ENCODE results near the gene RAB3GAP1. TPM values are rescaled to one million over a fixed set of nuclear protein-coding genes. Genes with fewer than 3 reads are reported as not detected.

RAB3GAP1 gene
- total and polyA plus RNA-seq, 2 donors (not counting 1 experiment from before 2014, with no cell fraction given), result 15.6 to 62.2 TPM

DNA sequence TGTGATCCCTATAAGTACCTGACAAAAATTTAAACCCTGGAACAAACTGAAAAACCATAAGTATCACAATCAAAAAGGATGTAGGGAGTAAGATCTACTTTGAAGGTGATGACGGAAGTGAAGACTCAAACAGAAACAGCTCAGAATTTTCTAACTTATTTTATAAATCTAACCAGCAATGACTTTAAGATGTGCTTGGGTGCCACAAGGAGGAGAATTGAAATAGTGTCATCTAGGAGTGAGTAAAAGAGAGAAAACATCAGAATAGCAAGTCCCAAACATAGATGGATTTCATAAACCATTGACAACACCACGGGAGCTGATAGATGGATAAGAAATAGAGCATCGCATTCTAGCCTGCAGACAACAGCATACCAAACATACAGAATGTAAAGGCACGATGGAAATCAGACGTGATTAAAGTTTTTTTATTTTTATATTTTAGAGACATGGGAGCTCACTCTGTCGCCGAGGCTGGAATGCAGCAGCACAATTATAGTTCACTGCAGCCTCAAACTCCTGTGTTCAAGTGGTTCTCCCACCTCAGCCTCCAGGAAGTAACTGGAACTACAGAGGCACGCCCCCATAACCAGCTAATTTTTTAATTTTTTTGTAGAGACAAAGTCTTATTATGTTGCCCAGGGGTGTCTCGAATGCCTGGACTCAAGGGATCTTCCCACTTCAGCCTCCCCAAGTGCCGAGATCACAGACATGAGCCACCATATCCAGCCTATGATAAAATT is 41.7 kb upstream of the RAB3GAP1 start:
- intact Hi-C loops (cut with micrococcal nuclease), result no loop called here
- CTCF ChIA-PET, result interaction anchor here (0.6 to 1.8 kb wide), 4 partner anchors 22 to 903 kb away, joined by 3 to 7 read pairs (median 3); no protein-coding TSS in a partner anchor

DNA sequence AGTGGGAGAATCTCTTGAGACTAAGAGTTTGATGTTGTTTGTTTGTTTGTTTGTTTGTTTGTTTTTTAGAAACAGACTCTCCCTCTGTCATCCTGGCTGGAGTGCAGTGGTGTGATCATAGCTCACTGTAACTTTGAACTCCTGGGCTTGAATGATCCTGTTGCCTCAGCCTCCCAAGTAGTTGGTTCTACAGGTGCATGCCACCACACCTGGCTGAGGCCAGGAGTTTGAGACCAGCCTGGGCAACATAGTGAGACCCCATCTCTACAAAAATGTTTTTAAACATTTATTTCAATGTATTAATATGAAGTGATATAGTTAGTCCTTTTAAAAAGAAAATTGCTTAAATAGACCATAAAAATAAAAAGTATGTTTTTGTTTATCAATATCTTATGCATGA is 40.5 kb upstream of the RAB3GAP1 start:
- H3K27me3 ChIP-seq (replicated peaks in 1 of 4; ENCODE audit: control extremely low read depth in 1 of 4, control insufficient read depth in 3 of 4, insufficient read depth in 4 of 4, low read length in 3 of 4), result no peaks in the 10 kb centered on the region
- peaks cover 0 to 5% (median 3%) of the 10 kb centered on the region in 3 donors for H3K9me3 ChIP-seq (ENCODE audit: control extremely low read depth in 1 of 3, control insufficient read depth in 2 of 3, insufficient read depth in 1 of 3, low read length in 2 of 3)
- H3K27ac ChIP-seq (ENCODE audit: low read length in 2 of 2), result no peak overlapping the region
- no peaks in the 10 kb centered on the region for H3K4me1 ChIP-seq (ENCODE audit: control insufficient read depth in 2 of 2, insufficient read depth in 2 of 2, low read length in 2 of 2)
- no peak for TF ChIP-seq EZH2 (IDR thresholded peaks at IDR 0.05; ENCODE audit: borderline replicate concordance, insufficient read depth, low read depth, low read length, poor library complexity, severe bottlenecking)
- TF ChIP-seq, protein P1, sequence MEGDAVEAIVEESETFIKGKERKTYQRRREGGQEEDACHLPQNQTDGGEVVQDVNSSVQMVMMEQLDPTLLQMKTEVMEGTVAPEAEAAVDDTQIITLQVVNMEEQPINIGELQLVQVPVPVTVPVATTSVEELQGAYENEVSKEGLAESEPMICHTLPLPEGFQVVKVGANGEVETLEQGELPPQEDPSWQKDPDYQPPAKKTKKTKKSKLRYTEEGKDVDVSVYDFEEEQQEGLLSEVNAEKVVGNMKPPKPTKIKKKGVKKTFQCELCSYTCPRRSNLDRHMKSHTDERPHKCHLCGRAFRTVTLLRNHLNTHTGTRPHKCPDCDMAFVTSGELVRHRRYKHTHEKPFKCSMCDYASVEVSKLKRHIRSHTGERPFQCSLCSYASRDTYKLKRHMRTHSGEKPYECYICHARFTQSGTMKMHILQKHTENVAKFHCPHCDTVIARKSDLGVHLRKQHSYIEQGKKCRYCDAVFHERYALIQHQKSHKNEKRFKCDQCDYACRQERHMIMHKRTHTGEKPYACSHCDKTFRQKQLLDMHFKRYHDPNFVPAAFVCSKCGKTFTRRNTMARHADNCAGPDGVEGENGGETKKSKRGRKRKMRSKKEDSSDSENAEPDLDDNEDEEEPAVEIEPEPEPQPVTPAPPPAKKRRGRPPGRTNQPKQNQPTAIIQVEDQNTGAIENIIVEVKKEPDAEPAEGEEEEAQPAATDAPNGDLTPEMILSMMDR (IDR thresholded peaks at IDR 0.05), result no peak
- H2AFZ ChIP-seq (ENCODE audit: insufficient read depth, low read depth, low read length, poor library complexity, severe bottlenecking), result no peak overlapping the region
- Mint-ChIP-seq H3K9me3 (ENCODE audit: insufficient read depth) (no peaks in the 10 kb centered on the region), H3K4me3 (no peak overlapping the region), H3K27me3 (peaks cover 20% of the 10 kb centered on the region), H3K27ac (no peak overlapping the region), H3K4me1 (no peaks in the 10 kb centered on the region)
- DNase-seq, result no peak
- no peak overlapping the region for H3K9ac ChIP-seq (ENCODE audit: low read length)
- no peak overlapping the region for H3K4me2 ChIP-seq (replicated peaks; ENCODE audit: low read depth, low read length, poor library complexity, severe bottlenecking)
- ChIA-PET POLR2A (no interaction called here), CTCF (no interaction called here)
- H3K36me3 ChIP-seq (replicated peaks in 1 of 2; ENCODE audit: control extremely low read depth in 1 of 2, control insufficient read depth in 1 of 2, extremely low read depth in 1 of 2, insufficient read depth in 2 of 2, low read length in 1 of 2), result no peaks in the 10 kb centered on the region
- no peaks in the 10 kb centered on the region for H3K79me2 ChIP-seq (ENCODE audit: control insufficient read depth, insufficient read depth, low read length)
- no peak for ATAC-seq (ENCODE audit: low read depth)
- H3K4me3 ChIP-seq (ENCODE audit: control extremely low read depth in 1 of 5, extremely low read depth in 1 of 5, insufficient read depth in 1 of 5, low read depth in 2 of 5, low read length in 4 of 5), result no peak overlapping the region
- H4K20me1 ChIP-seq (ENCODE audit: control insufficient read depth, insufficient read depth, low read length, poor library complexity, severe bottlenecking), result no peaks in the 10 kb centered on the region
- intact Hi-C loops (cut with micrococcal nuclease), result no loop called here

More for the DNA sequence above, 41.7 kb upstream of the RAB3GAP1 start:
- Mint-ChIP-seq H3K4me3 (no peak overlapping the region), H3K27ac (no peak overlapping the region), H3K4me1 (no peaks in the 10 kb centered on the region), H3K27me3 (peaks cover 25% of the 10 kb centered on the region), H3K9me3 (ENCODE audit: insufficient read depth) (no peaks in the 10 kb centered on the region)
- H3K27ac ChIP-seq (ENCODE audit: low read length in 2 of 2), result no peak overlapping the region
- no peak overlapping the region for H3K4me2 ChIP-seq (replicated peaks; ENCODE audit: low read depth, low read length, poor library complexity, severe bottlenecking)
- WGBS (ENCODE audit: insufficient coverage), result no CpG with 5 or more reads among the region's 10 CpGs
- no peak overlapping the region for H3K4me3 ChIP-seq (ENCODE audit: control extremely low read depth in 1 of 5, extremely low read depth in 1 of 5, insufficient read depth in 1 of 5, low read depth in 2 of 5, low read length in 4 of 5)
- TF ChIP-seq, protein P1 (IDR thresholded peaks at IDR 0.05), result no peak
- TF ChIP-seq EZH2 (IDR thresholded peaks at IDR 0.05; ENCODE audit: borderline replicate concordance, insufficient read depth, low read depth, low read length, poor library complexity, severe bottlenecking), result no peak
- no peak overlapping the region for H2AFZ ChIP-seq (ENCODE audit: insufficient read depth, low read depth, low read length, poor library complexity, severe bottlenecking)
- POLR2A ChIA-PET, result no interaction called here
- H3K9me3 ChIP-seq (ENCODE audit: control extremely low read depth in 1 of 3, control insufficient read depth in 2 of 3, insufficient read depth in 1 of 3, low read length in 2 of 3), result no peaks in the 10 kb centered on the region
- DNase-seq (no peak), ATAC-seq (ENCODE audit: low read depth) (no peak)
- H4K20me1 ChIP-seq (ENCODE audit: control insufficient read depth, insufficient read depth, low read length, poor library complexity, severe bottlenecking), result no peaks in the 10 kb centered on the region
- H3K9ac ChIP-seq (ENCODE audit: low read length), result no peak overlapping the region
- H3K79me2 ChIP-seq (ENCODE audit: control insufficient read depth, insufficient read depth, low read length), result no peaks in the 10 kb centered on the region
- H3K4me1 ChIP-seq (ENCODE audit: control insufficient read depth in 2 of 2, insufficient read depth in 2 of 2, low read length in 2 of 2), result no peaks in the 10 kb centered on the region
- H3K27me3 ChIP-seq (replicated peaks in 1 of 4; ENCODE audit: control extremely low read depth in 1 of 4, control insufficient read depth in 3 of 4, insufficient read depth in 4 of 4, low read length in 3 of 4), result no peaks in the 10 kb centered on the region
- H3K36me3 ChIP-seq (replicated peaks in 1 of 2; ENCODE audit: control extremely low read depth in 1 of 2, control insufficient read depth in 1 of 2, extremely low read depth in 1 of 2, insufficient read depth in 2 of 2, low read length in 1 of 2), result no peaks in the 10 kb centered on the region
